Measurements from ENCODE around the gene PAPSS2. TPM values are rescaled to one million over a fixed set of nuclear protein-coding genes. Genes with fewer than 3 reads are reported as not detected.

The PAPSS2 gene
- total and polyA plus RNA-seq, 2 donors (not counting 3 experiments of a cell fraction or from before 2014, with no cell fraction given): 27.9 to 82.6 TPM

DNA sequence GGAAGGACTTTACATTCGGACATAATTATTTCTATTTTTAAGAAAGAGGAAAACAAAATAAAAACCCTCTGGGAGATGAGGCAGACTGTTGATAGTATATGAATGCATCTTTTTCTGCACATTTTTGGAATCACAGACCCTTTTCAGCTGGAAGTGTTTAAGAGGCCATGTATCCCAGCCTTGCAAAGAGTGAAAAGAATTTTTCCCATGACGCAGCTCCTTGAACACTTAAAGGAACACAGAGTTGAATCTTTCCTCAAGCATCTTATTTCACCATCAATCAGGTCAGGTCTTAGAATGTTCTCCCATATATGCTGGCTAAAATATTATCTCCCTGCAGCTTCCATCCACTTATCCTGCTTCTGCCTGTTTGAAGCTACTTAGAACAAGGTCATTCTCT lies 45.9 kb upstream of the PAPSS2 start:
- intact Hi-C loops (cut with micrococcal nuclease): no loop called here
- Histone ChIP-seq H3K4me2 (ENCODE audit: insufficient read depth, low read length) (no peak overlapping the region), H3K4me1 (ENCODE audit: control insufficient read depth, extremely low read depth, insufficient read depth, low read length) (no peaks in the 10 kb centered on the region), H3K4me3 (replicated peaks in 1 of 3; ENCODE audit: insufficient read depth in 1 of 3, low read depth in 1 of 3, low read length in 3 of 3) (no peak overlapping the region), H3K9me3 (replicated peaks; ENCODE audit: control insufficient read depth, insufficient read depth, low read length) (no peaks in the 10 kb centered on the region), H3K9me1 (replicated peaks; ENCODE audit: control insufficient read depth, extremely low read depth, insufficient read depth, low read length) (no peaks in the 10 kb centered on the region), H3K27ac (ENCODE audit: insufficient read depth, low read depth, low read length) (no peak overlapping the region), H3K27me3 (ENCODE audit: control insufficient read depth in 2 of 2, insufficient read depth in 2 of 2, low read length in 2 of 2) (peaks cover 10 to 14% of the 10 kb centered on the region in 2 experiments), H3K9ac (replicated peaks; ENCODE audit: extremely low read depth, insufficient read depth, low read length) (no peak overlapping the region), H3K36me3 (ENCODE audit: control insufficient read depth in 2 of 2, extremely low read depth in 1 of 2, insufficient read depth in 2 of 2, low read length in 2 of 2) (no peaks in the 10 kb centered on the region), H4K20me1 (replicated peaks; ENCODE audit: control insufficient read depth, extremely low read depth, insufficient read depth, low read length) (no peaks in the 10 kb centered on the region), H3K79me2 (ENCODE audit: control insufficient read depth, insufficient read depth, low read length) (no peaks in the 10 kb centered on the region), H2AFZ (ENCODE audit: low read depth, low read length) (no peak overlapping the region)
- dilution Hi-C loops (cut with MboI; ENCODE audit: extremely low pct_ligation_motif_present, low sequenced_read_pairs): no loop called here
- DNase-seq (ENCODE audit: low read depth, low spot score) (no peak), FAIRE-seq (no peak)
- TF ChIP-seq MYC (IDR thresholded peaks at IDR 0.05; ENCODE audit: low read depth, low read length): no peak
- TF ChIP-seq GATA2 (IDR thresholded peaks at IDR 0.05; ENCODE audit: insufficient read depth, insufficient read length, low read depth, low read length): no peak
- TF ChIP-seq POLR2AphosphoS5 (IDR thresholded peaks at IDR 0.05; ENCODE audit: insufficient read depth, low read depth, low read length): no peak
- TF ChIP-seq MAX (IDR thresholded peaks at IDR 0.05; ENCODE audit: insufficient read depth, insufficient read length): no peak
- TF ChIP-seq EZH2 (IDR thresholded peaks at IDR 0.05; ENCODE audit: borderline replicate concordance, low read depth, low read length, severe bottlenecking): no peak
- TF ChIP-seq FOS (IDR thresholded peaks at IDR 0.05; ENCODE audit: borderline replicate concordance, insufficient read depth, low read length): no peak
- TF ChIP-seq POLR2A (IDR thresholded peaks at IDR 0.05; ENCODE audit: low read depth, low read length): no peak
- no peak for TF ChIP-seq CTCF (IDR thresholded peaks at IDR 0.05; ENCODE audit: extremely low read depth in 1 of 2, insufficient read depth in 1 of 2, low read depth in 1 of 2, low read length in 2 of 2)
- no peak for TF ChIP-seq JUN (IDR thresholded peaks at IDR 0.05; ENCODE audit: borderline replicate concordance, insufficient read depth, insufficient read length, low read depth)
- BruUV-seq (replicated peaks): no TSS peak
- ChIA-PET CTCF (interaction anchor here (0.6 to 1.4 kb wide), 2 partner anchors 12 to 44 kb away, joined by 3 read pairs; no protein-coding TSS in a partner anchor), POLR2A (no interaction called here)

Data from endothelial cell of umbilical vein (primary cell).